Ovary (tissue), 3 donors: ENCODE data around the gene PPFIA4.

Source experiments
- EP300 ChIP-seq: sonication (generic); formaldehyde crosslinking; IDR thresholded peaks from one replicate; pipeline ENCODE4 v1.6.1; 2017; ENCODE audit warnings: antibody characterized with exemption
- POLR2A ChIP-seq: fragments of 450-650 bp; IDR thresholded peaks from one replicate; pipeline ENCODE4 v1.6.1; 2017; ENCODE audit warnings: antibody characterized with exemption, mild to moderate bottlenecking, moderate library complexity
- TF ChIP-seq, protein P1 (sequence below), 3 donors: fragments of 450-650 bp in 2 of 3; fragments of 200-600 bp in 1 of 3; IDR thresholded peaks; one replicate each; pipeline versions ENCODE4 v1.5.1 to v1.8.0; 2016 to 2022; ENCODE audit warnings: antibody characterized with exemption in 3 of 3, mild to moderate bottlenecking in 1 of 3
- donor health status: DM: no; HTN: no; CAD: no.

DNA sequence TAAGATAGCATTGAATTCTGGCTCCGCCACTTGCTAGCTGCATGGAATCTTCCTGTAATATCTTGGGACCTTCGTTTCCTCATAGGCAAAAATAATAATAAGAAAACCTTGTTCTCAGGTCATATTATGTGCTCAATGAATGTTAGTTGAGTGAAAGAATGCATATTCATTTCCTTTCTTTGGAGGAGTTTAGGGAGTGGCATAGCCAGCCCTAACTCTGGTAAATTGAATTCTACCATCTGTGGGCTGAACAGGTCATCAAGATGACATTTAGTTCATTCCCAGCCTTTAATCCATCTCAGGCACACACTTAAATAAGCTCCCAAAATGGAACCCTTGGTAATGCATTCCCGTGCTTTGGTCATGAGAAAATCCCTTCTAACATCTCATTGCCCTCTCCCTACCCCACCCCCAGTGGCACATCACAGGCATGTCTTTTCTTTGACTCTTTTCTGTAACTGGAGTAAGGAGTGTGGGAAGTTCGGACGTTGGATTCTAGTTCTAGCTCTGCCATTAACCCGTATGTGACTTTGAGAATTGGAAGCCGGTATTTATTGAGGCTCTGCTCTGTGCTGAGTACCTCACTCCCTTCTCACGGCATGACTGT is 72.7 kb downstream of the PPFIA4 start:
- no peak for TF ChIP-seq EP300
- no peak for TF ChIP-seq POLR2A
- TF ChIP-seq, protein P1, sequence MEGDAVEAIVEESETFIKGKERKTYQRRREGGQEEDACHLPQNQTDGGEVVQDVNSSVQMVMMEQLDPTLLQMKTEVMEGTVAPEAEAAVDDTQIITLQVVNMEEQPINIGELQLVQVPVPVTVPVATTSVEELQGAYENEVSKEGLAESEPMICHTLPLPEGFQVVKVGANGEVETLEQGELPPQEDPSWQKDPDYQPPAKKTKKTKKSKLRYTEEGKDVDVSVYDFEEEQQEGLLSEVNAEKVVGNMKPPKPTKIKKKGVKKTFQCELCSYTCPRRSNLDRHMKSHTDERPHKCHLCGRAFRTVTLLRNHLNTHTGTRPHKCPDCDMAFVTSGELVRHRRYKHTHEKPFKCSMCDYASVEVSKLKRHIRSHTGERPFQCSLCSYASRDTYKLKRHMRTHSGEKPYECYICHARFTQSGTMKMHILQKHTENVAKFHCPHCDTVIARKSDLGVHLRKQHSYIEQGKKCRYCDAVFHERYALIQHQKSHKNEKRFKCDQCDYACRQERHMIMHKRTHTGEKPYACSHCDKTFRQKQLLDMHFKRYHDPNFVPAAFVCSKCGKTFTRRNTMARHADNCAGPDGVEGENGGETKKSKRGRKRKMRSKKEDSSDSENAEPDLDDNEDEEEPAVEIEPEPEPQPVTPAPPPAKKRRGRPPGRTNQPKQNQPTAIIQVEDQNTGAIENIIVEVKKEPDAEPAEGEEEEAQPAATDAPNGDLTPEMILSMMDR (IDR thresholded peaks at IDR 0.05), result no peak
